WTC11 (cell line): ENCODE measurements around the gene PEX6. TPM values are rescaled to one million over a fixed set of nuclear protein-coding genes. Genes with fewer than 3 reads are reported as not detected.

Experiments
- ATAC-seq: fragments of 200-7000 bp; cut with Tn5 transposase; 2 replicates; pipeline ENCODE4 v1.10.0; 2021; ENCODE audit warnings: mild to moderate bottlenecking, moderate library complexity
- CTCF ChIA-PET: fragments of 300-600 bp; sonication (Branson Sonifier 250); formaldehyde crosslinking; loops from one replicate; lab custom pipeline; 2021; ENCODE audit warnings: antibody characterized with exemption; lab: Charles Lee
- POLR2A ChIA-PET: fragments of 350-600 bp; sonication (Branson Sonifier 250); formaldehyde crosslinking; loops from one replicate; lab custom pipeline; 2021; ENCODE audit warnings: antibody characterized with exemption; lab: Charles Lee
- DNase-seq: peaks from one replicate; pipeline ENCODE4 v3.0.0; 2021; ENCODE audit warnings: low spot score
- H3K27ac Mint-ChIP-seq: 2 replicates; pipeline ENCODE4 v1.8.0; 2021; ENCODE audit warnings: mixed read lengths
- H3K27me3 Mint-ChIP-seq: 2 replicates; pipeline ENCODE4 v1.8.0; 2021; ENCODE audit warnings: low read depth, mild to moderate bottlenecking, moderate library complexity, mixed read lengths
- H3K36me3 Mint-ChIP-seq: 2 replicates; pipeline ENCODE4 v1.8.0; 2021; ENCODE audit warnings: mixed read lengths
- H3K4me1 Mint-ChIP-seq: 2 replicates; pipeline ENCODE4 v1.8.0; 2022; ENCODE audit warnings: mixed read lengths
- H3K4me3 Mint-ChIP-seq: 2 replicates; pipeline ENCODE4 v1.8.0; 2021; ENCODE audit warnings: mild to moderate bottlenecking, moderate library complexity, mixed read lengths
- H3K9me3 Mint-ChIP-seq: 2 replicates; pipeline ENCODE4 v1.8.0; 2021; ENCODE audit warnings: mixed read lengths
- EMX1 ChIP-seq: fragments of 250-450 bp; sonication (Bioruptor Pico); IDR thresholded peaks from 2 replicates; pipeline ENCODE4 v1.8.0; 2021; ENCODE audit warnings: mild to moderate bottlenecking
- NFATC4 ChIP-seq: fragments of 250-450 bp; sonication (Bioruptor Pico); IDR thresholded peaks from 2 replicates; pipeline ENCODE4 v1.9.0; 2021; ENCODE audit warnings: mild to moderate bottlenecking
- OVOL2 ChIP-seq: fragments of 250-450 bp; sonication (Bioruptor Pico); IDR thresholded peaks from 2 replicates; pipeline ENCODE4 v1.9.0; 2021; ENCODE audit warnings: mild to moderate bottlenecking, borderline replicate concordance
- SMAD4 ChIP-seq: sonication (generic); formaldehyde crosslinking; IDR thresholded peaks from 2 replicates; pipeline ENCODE4 v1.8.0; 2022; ENCODE audit warnings: mild to moderate bottlenecking, missing genetic modification reagents
- SOX15 ChIP-seq: fragments of 250-450 bp; sonication (Bioruptor Pico); IDR thresholded peaks from 2 replicates; pipeline ENCODE4 v1.9.0; 2021; ENCODE audit warnings: mild to moderate bottlenecking
- SP1 ChIP-seq: sonication (generic); formaldehyde crosslinking; conservative IDR thresholded peaks from 2 replicates; pipeline ENCODE4 v1.8.1; 2022; ENCODE audit warnings: missing genetic modification reagents
- TEAD1 ChIP-seq: sonication (generic); formaldehyde crosslinking; IDR thresholded peaks from 2 replicates; pipeline ENCODE4 v1.8.0; 2022; ENCODE audit warnings: mild to moderate bottlenecking, missing genetic modification reagents
- TP53 ChIP-seq: sonication (generic); formaldehyde crosslinking; IDR thresholded peaks from 2 replicates; pipeline ENCODE4 v1.8.1; 2023; ENCODE audit warnings: mild to moderate bottlenecking, missing genetic modification reagents
- ZBTB21 ChIP-seq: sonication (generic); formaldehyde crosslinking; IDR thresholded peaks from 2 replicates; pipeline ENCODE4 v1.8.1; 2023; ENCODE audit warnings: mild to moderate bottlenecking, missing genetic modification reagents, borderline replicate concordance
- ZNF138 ChIP-seq: sonication (generic); formaldehyde crosslinking; conservative IDR thresholded peaks from 2 replicates; pipeline ENCODE4 v1.8.1; 2022; ENCODE audit warnings: mild to moderate bottlenecking, moderate library complexity, missing genetic modification reagents
- ZNF232 ChIP-seq: sonication (generic); formaldehyde crosslinking; IDR thresholded peaks from 2 replicates; pipeline ENCODE4 v1.8.0; 2022; ENCODE audit warnings: mild to moderate bottlenecking, missing genetic modification reagents
- ZNF423 ChIP-seq: fragments of 250-450 bp; sonication (Bioruptor Pico); IDR thresholded peaks from 2 replicates; pipeline ENCODE4 v2.1.2; 2022; ENCODE audit warnings: mild to moderate bottlenecking, moderate library complexity
- ZNF671 ChIP-seq: fragments of 250-450 bp; sonication (Bioruptor Pico); IDR thresholded peaks from 2 replicates; pipeline ENCODE4 v1.8.0; 2021; ENCODE audit warnings: mild to moderate bottlenecking
- total RNA-seq: library from RNA; stranded (reverse); gene quantifications from 3 replicates; pipeline ENCODE4 v1.2.3, GENCODE V29; 2021
- TF ChIP-seq, protein P1 (sequence below): sonication (generic); formaldehyde crosslinking; IDR thresholded peaks from 2 replicates; pipeline ENCODE4 v1.8.0; 2022; ENCODE audit warnings: mild to moderate bottlenecking, missing genetic modification reagents
- TF ChIP-seq, protein P2 (sequence below): fragments of 250-450 bp; sonication (Bioruptor Pico); IDR thresholded peaks from 2 replicates; pipeline ENCODE4 v2.1.2; 2022; ENCODE audit warnings: mild to moderate bottlenecking, moderate library complexity
- TF ChIP-seq, protein P3 (sequence below): sonication (generic); formaldehyde crosslinking; IDR thresholded peaks from 2 replicates; pipeline ENCODE4 v1.8.1; 2023; ENCODE audit warnings: mild to moderate bottlenecking, missing genetic modification reagents, moderate library complexity
- TF ChIP-seq, protein P4 (sequence below): sonication (generic); formaldehyde crosslinking; IDR thresholded peaks from 2 replicates; pipeline ENCODE4 v1.8.1; 2023; ENCODE audit warnings: mild to moderate bottlenecking, missing genetic modification reagents, moderate library complexity
- TF ChIP-seq, protein P5 (sequence below): sonication (generic); formaldehyde crosslinking; conservative IDR thresholded peaks from 2 replicates; pipeline ENCODE4 v1.8.1; 2022; ENCODE audit warnings: mild to moderate bottlenecking, missing genetic modification reagents
- TF ChIP-seq, protein P6 (sequence below): fragments of 250-450 bp; sonication (Bioruptor Pico); conservative IDR thresholded peaks from 2 replicates; pipeline ENCODE4 v1.9.0; 2021; ENCODE audit warnings: mild to moderate bottlenecking
- TF ChIP-seq, protein P7 (sequence below): sonication (generic); formaldehyde crosslinking; IDR thresholded peaks from 2 replicates; pipeline ENCODE4 v1.8.1; 2023; ENCODE audit warnings: mild to moderate bottlenecking, missing genetic modification reagents
- TF ChIP-seq, protein P8 (sequence below): sonication (generic); formaldehyde crosslinking; conservative IDR thresholded peaks from 2 replicates; pipeline ENCODE4 v1.8.1; 2023; ENCODE audit warnings: mild to moderate bottlenecking, low read depth, missing genetic modification reagents, moderate library complexity
- TF ChIP-seq, protein P9 (sequence below): fragments of 200-600 bp; IDR thresholded peaks from 2 replicates; pipeline ENCODE4 v1.8.0; 2022; ENCODE audit warnings: antibody characterized with exemption

PEX6 gene
- total RNA-seq, 1 experiment from 2014 or later = 8.2 TPM

DNA sequence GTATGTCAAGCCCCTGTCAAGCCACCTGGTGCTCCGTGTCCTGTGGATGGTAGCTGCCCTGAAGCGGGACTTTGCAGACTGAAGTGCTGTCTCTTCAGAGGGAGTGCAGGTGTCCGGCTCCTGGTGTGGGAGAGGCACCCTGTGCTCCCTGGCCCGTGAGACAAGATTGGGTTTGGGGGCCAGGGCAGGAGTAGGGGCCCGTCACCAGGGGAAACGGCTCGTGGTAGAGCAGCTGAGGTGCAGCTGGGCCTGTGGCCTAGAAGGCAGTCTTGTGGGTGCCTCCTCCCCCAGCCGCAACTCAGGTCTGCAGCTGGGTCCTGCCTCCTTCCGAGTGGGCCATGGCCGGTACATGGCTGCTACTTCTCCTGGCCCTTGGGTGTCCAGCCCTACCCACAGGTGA lies 63.2 kb downstream of the PEX6 start, which contains the start of gene PTCRA:
Gene PTCRA, plus strand, starts transcription at position 322 of the 400 bp plus-strand sequence. Its CDS starts 17 bp downstream, at position 339.
- no peak within 1 kb of the TSS for H3K27ac Mint-ChIP-seq
- CTCF ChIA-PET = no interaction called here

DNA sequence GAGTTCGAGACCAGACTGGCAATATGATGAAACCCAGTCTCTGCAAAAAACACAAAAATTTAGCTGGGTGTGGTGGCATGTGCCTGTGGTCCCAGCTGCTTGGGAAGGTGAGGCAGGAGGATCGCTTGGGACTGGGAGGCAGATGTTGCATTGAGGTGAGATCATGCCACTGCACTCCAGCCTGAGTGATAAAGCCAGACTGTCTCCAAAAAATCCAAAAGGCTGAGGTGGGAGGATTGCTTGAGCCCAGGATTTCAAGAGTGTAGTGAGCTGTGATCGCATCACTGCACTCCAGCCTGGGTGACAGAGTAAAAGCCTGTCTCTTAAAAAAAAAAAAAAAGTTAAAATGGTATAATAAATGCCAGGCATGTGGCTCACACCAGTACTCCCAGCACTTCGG lies 64.4 kb downstream of the PEX6 start:
- Mint-ChIP-seq H3K27me3 (no peaks in the 10 kb centered on the region; the same call in 1 of the 2 replicates), H3K4me1 (peaks cover 5% of the 10 kb centered on the region), H3K36me3 (no peaks in the 10 kb centered on the region), H3K27ac (no peak overlapping the region), H3K9me3 (no peaks in the 10 kb centered on the region), H3K4me3 (no peak overlapping the region)
- CTCF ChIA-PET = interaction anchor here (1.6 kb wide), 1 partner anchor 100 kb away, joined by 4 read pairs; the partner anchor contains the start of genes KLHDC3 and MEA1
- ATAC-seq (no peak), DNase-seq (no peak)
- POLR2A ChIA-PET = no interaction called here
- TF ChIP-seq ZNF423 (CRISPR knock-in tag) = no peak
- TF ChIP-seq, protein P1, sequence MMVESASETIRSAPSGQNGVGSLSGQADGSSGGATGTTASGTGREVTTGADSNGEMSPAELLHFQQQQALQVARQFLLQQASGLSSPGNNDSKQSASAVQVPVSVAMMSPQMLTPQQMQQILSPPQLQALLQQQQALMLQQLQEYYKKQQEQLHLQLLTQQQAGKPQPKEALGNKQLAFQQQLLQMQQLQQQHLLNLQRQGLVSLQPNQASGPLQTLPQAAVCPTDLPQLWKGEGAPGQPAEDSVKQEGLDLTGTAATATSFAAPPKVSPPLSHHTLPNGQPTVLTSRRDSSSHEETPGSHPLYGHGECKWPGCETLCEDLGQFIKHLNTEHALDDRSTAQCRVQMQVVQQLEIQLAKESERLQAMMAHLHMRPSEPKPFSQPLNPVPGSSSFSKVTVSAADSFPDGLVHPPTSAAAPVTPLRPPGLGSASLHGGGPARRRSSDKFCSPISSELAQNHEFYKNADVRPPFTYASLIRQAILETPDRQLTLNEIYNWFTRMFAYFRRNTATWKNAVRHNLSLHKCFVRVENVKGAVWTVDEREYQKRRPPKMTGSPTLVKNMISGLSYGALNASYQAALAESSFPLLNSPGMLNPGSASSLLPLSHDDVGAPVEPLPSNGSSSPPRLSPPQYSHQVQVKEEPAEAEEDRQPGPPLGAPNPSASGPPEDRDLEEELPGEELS (CRISPR knock-in tag) = no peak
- TF ChIP-seq SMAD4 = no peak
- TF ChIP-seq EMX1 = no peak
- TF ChIP-seq SP1 (CRISPR knock-in tag) = no peak
- no peak for TF ChIP-seq OVOL2
- TF ChIP-seq ZNF138 (CRISPR knock-in tag) = no peak
- TF ChIP-seq, protein P2, sequence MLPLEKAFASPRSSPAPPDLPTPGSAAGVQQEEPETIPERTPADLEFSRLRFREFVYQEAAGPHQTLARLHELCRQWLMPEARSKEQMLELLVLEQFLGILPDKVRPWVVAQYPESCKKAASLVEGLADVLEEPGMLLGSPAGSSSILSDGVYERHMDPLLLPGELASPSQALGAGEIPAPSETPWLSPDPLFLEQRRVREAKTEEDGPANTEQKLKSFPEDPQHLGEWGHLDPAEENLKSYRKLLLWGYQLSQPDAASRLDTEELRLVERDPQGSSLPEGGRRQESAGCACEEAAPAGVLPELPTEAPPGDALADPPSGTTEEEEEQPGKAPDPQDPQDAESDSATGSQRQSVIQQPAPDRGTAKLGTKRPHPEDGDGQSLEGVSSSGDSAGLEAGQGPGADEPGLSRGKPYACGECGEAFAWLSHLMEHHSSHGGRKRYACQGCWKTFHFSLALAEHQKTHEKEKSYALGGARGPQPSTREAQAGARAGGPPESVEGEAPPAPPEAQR (CRISPR knock-in tag) = no peak
- TF ChIP-seq, protein P3, sequence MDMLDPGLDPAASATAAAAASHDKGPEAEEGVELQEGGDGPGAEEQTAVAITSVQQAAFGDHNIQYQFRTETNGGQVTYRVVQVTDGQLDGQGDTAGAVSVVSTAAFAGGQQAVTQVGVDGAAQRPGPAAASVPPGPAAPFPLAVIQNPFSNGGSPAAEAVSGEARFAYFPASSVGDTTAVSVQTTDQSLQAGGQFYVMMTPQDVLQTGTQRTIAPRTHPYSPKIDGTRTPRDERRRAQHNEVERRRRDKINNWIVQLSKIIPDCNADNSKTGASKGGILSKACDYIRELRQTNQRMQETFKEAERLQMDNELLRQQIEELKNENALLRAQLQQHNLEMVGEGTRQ = no peak

More for the DNA sequence above, 63.2 kb downstream of the PEX6 start, which contains the start of gene PTCRA:
- H3K4me3 Mint-ChIP-seq = no peak within 1 kb of the TSS
- H3K27me3 Mint-ChIP-seq = no peaks in the 10 kb centered on the region; the same call in 1 of the 2 replicates
- DNase-seq (no peak), ATAC-seq (no peak)
- TF ChIP-seq TP53 (no peak), ZBTB21 (CRISPR knock-in tag) (no peak), SOX15 (no peak), TEAD1 (CRISPR knock-in tag) (no peak), ZNF232 (CRISPR knock-in tag) (no peak), NFATC4 (no peak), SP1 (CRISPR knock-in tag) (no peak), ZNF671 (CRISPR knock-in tag) (no peak)
- TF ChIP-seq, protein P4, sequence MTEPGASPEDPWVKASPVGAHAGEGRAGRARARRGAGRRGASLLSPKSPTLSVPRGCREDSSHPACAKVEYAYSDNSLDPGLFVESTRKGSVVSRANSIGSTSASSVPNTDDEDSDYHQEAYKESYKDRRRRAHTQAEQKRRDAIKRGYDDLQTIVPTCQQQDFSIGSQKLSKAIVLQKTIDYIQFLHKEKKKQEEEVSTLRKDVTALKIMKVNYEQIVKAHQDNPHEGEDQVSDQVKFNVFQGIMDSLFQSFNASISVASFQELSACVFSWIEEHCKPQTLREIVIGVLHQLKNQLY (CRISPR knock-in tag) = no peak
- TF ChIP-seq, protein P5, sequence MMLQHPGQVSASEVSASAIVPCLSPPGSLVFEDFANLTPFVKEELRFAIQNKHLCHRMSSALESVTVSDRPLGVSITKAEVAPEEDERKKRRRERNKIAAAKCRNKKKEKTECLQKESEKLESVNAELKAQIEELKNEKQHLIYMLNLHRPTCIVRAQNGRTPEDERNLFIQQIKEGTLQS (CRISPR knock-in tag) = no peak
- TF ChIP-seq, protein P6, sequence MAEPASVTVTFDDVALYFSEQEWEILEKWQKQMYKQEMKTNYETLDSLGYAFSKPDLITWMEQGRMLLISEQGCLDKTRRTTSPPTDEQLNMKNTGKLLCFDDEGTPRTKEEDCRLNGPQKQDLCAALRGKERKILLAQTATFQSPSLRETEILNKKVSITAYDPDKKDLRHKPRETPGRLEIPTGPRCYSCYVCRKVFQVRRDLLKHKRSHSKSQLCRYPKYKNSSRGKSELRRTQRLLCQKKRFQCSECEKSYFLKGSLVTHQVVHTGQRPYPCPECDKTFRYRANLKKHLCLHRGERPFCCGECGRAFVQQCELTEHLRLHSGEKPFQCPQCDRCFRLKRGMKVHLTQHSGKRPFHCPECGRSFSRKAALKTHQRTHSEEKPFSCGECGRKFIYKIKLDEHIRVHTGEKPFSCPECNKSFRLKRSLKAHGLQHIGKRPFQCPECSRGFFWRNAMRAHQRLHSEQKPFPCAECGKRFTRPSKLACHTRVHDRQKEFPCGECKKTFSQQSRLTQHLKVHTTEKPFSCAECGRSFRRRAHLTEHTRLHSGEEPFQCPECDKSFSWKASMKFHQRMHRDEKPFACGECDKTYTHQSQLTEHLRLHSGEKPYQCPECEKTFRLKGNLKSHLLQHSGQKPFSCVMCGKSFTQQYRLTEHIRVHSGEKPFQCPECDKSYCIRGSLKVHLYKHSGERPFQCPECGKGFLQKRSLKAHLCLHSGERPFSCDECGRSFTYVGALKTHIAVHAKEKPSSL (CRISPR knock-in tag) = no peak
- TF ChIP-seq, protein P7, sequence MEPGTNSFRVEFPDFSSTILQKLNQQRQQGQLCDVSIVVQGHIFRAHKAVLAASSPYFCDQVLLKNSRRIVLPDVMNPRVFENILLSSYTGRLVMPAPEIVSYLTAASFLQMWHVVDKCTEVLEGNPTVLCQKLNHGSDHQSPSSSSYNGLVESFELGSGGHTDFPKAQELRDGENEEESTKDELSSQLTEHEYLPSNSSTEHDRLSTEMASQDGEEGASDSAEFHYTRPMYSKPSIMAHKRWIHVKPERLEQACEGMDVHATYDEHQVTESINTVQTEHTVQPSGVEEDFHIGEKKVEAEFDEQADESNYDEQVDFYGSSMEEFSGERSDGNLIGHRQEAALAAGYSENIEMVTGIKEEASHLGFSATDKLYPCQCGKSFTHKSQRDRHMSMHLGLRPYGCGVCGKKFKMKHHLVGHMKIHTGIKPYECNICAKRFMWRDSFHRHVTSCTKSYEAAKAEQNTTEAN (CRISPR knock-in tag) = no peak
- TF ChIP-seq, protein P8, sequence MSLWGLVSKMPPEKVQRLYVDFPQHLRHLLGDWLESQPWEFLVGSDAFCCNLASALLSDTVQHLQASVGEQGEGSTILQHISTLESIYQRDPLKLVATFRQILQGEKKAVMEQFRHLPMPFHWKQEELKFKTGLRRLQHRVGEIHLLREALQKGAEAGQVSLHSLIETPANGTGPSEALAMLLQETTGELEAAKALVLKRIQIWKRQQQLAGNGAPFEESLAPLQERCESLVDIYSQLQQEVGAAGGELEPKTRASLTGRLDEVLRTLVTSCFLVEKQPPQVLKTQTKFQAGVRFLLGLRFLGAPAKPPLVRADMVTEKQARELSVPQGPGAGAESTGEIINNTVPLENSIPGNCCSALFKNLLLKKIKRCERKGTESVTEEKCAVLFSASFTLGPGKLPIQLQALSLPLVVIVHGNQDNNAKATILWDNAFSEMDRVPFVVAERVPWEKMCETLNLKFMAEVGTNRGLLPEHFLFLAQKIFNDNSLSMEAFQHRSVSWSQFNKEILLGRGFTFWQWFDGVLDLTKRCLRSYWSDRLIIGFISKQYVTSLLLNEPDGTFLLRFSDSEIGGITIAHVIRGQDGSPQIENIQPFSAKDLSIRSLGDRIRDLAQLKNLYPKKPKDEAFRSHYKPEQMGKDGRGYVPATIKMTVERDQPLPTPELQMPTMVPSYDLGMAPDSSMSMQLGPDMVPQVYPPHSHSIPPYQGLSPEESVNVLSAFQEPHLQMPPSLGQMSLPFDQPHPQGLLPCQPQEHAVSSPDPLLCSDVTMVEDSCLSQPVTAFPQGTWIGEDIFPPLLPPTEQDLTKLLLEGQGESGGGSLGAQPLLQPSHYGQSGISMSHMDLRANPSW (CRISPR knock-in tag) = no peak
- TF ChIP-seq, protein P9, sequence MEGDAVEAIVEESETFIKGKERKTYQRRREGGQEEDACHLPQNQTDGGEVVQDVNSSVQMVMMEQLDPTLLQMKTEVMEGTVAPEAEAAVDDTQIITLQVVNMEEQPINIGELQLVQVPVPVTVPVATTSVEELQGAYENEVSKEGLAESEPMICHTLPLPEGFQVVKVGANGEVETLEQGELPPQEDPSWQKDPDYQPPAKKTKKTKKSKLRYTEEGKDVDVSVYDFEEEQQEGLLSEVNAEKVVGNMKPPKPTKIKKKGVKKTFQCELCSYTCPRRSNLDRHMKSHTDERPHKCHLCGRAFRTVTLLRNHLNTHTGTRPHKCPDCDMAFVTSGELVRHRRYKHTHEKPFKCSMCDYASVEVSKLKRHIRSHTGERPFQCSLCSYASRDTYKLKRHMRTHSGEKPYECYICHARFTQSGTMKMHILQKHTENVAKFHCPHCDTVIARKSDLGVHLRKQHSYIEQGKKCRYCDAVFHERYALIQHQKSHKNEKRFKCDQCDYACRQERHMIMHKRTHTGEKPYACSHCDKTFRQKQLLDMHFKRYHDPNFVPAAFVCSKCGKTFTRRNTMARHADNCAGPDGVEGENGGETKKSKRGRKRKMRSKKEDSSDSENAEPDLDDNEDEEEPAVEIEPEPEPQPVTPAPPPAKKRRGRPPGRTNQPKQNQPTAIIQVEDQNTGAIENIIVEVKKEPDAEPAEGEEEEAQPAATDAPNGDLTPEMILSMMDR = no peak
- no peaks in the 10 kb centered on the region for H3K36me3 Mint-ChIP-seq
- peaks cover 5% of the 10 kb centered on the region for H3K4me1 Mint-ChIP-seq
- H3K9me3 Mint-ChIP-seq = no peaks in the 10 kb centered on the region
- POLR2A ChIA-PET = no interaction called here
